ENCODE results near the gene VAT1L.

- TF ChIP-seq CTCF (IDR thresholded peaks at IDR 0.05) (no peak), POLR2A (IDR thresholded peaks at IDR 0.05) (no peak)
Measured at GRCh38 chr16:77898671-77899211, 110.4 kb downstream of the VAT1L start.

Data from adrenal gland (tissue), 5 donors.